GOT3 (cell line): ENCODE results near the gene UBA7.
"Not testable (repeated sequence)": the region's sequence is repeated elsewhere in the genome, so short reads cannot be mapped to it uniquely, and the experiment has no call there.

Source experiments
- DNase-seq: peaks from one replicate; lab custom pipeline; 2025; ENCODE audit warnings: mixed read lengths; lab: John Stamatoyannopoulos, UW

Gene UBA7

GRCh38 chr3:49785565-49786356 lies 28.0 kb downstream of the UBA7 start:
- no peak for DNase-seq

GRCh38 chr3:49782277-49782676 lies 31.5 kb downstream of the UBA7 start:
- DNase-seq, result not testable (repeated sequence)

GRCh38 chr3:49781415-49782199 lies 32.1 kb downstream of the UBA7 start:
- no peak for DNase-seq

GRCh38 chr3:49780975-49781365 lies 32.8 kb downstream of the UBA7 start:
- not testable (repeated sequence) for DNase-seq

- no peak for DNase-seq
Observed at GRCh38 chr3:49780080-49780974, 33.4 kb downstream of the UBA7 start.

GRCh38 chr3:49779358-49780079 lies 34.2 kb downstream of the UBA7 start:
- no peak for DNase-seq

GRCh38 chr3:49776101-49776500 lies 37.7 kb downstream of the UBA7 start:
- DNase-seq, result not testable (repeated sequence)

GRCh38 chr3:49775538-49775937 lies 38.2 kb downstream of the UBA7 start:
- DNase-seq, result no peak

- DNase-seq, result no peak
Observed at GRCh38 chr3:49772703-49773102, 41.0 kb downstream of the UBA7 start.

GRCh38 chr3:49771340-49771938 lies 42.3 kb downstream of the UBA7 start:
- DNase-seq, result no peak

GRCh38 chr3:49769926-49770325 lies 43.8 kb downstream of the UBA7 start:
- no peak for DNase-seq

GRCh38 chr3:49769286-49769915 lies 44.4 kb downstream of the UBA7 start:
- DNase-seq, result no peak

- no peak for DNase-seq
Observed at GRCh38 chr3:49763981-49764380, 49.8 kb downstream of the UBA7 start.

- DNase-seq, result no peak
Observed at GRCh38 chr3:49761661-49762060, 52.1 kb downstream of the UBA7 start.

- DNase-seq, result no peak
Observed at GRCh38 chr3:49759226-49759625, 54.5 kb downstream of the UBA7 start.

- DNase-seq, result no peak
Observed at GRCh38 chr3:49757197-49757596, 56.6 kb downstream of the UBA7 start.

- no peak for DNase-seq
Observed at GRCh38 chr3:49756036-49756435, 57.7 kb downstream of the UBA7 start.
